SH-SY5Y (cell line): ENCODE data around the gene PDZD2.

Source experiments
- GATA2 ChIP-seq: IDR thresholded peaks from 2 replicates; pipeline ENCODE4 v1.6.1; 2011; ENCODE audit warnings: mild to moderate bottlenecking, low read depth, low read length
- GATA3 ChIP-seq: IDR thresholded peaks from 2 replicates; pipeline ENCODE4 v1.6.1; 2011; ENCODE audit warnings: low read depth, mild to moderate bottlenecking, low read length, moderate library complexity

The PDZD2 gene

DNA sequence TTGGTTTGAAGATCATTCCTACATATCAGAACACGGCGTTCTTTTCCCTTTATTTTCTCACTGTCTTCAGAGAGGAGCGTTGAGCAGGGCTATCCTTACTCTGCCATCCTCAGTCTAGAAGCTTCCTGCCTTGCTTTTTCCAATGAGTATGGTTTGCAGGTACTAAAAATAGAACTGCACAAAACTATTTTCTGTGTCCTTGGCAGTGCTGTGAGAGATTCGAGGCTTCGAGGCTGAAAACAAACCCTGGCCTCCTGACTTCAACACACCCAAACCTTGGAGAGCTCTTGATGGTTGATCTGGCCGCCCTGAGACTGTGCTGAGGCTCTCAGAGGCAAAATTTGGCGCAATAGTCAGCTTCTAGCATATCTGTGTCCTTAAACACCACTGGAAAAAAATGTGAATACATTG lies 456.3 kb downstream of the PDZD2 start:
- no peak for TF ChIP-seq GATA2
- no peak for TF ChIP-seq GATA3

- TF ChIP-seq GATA2 (no peak), GATA3 (no peak)
Measured at GRCh38 chr5:32096891-32097595, 458.1 kb downstream of the PDZD2 start.

GRCh38 chr5:32098291-32098690 lies 459.4 kb downstream of the PDZD2 start:
- TF ChIP-seq GATA3, result no peak
- no peak for TF ChIP-seq GATA2

DNA sequence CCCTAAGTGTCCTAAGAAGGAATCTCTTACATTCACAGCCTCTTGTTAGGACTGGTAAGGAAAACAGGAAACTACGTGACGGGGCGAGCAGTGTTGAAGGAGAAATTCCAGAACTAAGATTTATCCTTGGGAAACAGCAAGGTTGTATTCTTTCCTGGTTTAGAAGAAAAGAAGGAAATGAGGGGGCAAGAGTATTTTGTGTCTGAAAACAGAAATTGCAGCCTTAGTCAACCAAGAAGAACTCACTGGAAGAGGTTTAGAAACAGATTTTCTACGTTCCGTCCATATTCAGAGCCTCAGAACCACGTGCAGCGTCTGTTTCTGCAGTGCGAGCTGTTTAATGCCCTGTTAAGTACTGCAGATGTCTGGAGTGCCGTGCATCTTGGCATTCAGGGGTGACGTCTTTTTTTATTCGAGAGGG lies 460.0 kb downstream of the PDZD2 start:
- TF ChIP-seq GATA3 (no peak), GATA2 (no peak)

GRCh38 chr5:32099486-32100035 lies 460.6 kb downstream of the PDZD2 start:
- TF ChIP-seq GATA2 (no peak), GATA3 (no peak)

- TF ChIP-seq GATA3 (no peak), GATA2 (no peak)
Measured at GRCh38 chr5:32100230-32100629, 461.3 kb downstream of the PDZD2 start.

GRCh38 chr5:32100691-32101302 lies 461.9 kb downstream of the PDZD2 start:
- TF ChIP-seq GATA3, result no peak
- no peak for TF ChIP-seq GATA2

DNA sequence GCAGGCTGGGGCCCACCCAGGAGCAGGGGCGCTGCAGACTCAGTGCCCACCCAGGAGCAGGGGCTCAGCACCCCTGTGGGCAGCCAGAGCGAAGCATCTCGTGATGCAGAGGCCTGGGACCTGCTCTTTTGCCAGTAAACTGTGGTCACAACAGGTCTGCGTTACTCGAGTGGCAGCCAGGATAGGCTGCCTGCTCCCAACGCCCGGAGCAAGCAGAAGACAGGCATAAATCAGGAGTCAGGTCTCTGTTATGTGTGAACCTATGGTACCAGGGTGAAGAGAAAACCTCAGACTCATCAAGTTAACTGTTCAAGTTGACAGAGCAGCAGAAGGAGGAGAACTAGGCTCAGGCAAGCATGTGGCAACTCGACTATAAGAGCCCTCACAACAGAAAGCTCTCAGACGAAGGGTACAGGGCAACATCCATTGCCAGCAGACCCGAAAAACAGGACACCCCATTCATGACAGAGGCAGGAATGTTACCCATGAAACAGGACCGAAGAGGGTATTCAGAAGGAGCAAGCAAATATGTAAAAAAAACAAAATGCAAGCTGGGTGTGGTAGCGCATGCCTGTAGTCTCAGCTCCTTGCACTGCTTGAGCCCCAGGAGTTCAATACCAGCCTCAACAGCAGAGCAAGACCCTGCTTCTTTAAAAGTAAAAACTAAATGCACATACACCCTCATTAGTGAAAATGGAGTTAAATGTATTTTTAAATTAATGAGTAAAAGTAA lies 463.5 kb downstream of the PDZD2 start:
- no peak for TF ChIP-seq GATA3
- no peak for TF ChIP-seq GATA2

DNA sequence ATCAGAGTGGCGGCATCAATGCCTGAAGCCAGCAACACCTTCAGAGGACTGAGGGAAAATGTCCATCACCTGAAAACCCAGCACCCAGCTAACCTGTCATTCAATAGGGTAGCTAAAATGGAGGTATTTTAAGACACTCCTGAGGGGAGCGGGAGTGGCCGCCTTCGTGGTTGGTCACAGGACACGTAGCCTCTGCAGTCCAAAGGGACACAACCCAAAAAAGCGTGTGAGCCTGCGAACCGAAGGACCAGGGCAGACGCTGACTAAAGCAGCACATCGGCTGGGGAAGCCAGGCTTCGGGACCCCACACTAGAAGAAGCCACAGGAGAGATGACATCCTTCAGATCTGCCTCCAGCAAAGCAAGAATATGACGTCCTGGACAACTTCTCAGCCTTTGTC lies 464.6 kb downstream of the PDZD2 start:
- TF ChIP-seq GATA2 (no peak), GATA3 (no peak)

- no peak for TF ChIP-seq GATA3
- no peak for TF ChIP-seq GATA2
Measured at GRCh38 chr5:32107291-32107690, 468.4 kb downstream of the PDZD2 start.

DNA sequence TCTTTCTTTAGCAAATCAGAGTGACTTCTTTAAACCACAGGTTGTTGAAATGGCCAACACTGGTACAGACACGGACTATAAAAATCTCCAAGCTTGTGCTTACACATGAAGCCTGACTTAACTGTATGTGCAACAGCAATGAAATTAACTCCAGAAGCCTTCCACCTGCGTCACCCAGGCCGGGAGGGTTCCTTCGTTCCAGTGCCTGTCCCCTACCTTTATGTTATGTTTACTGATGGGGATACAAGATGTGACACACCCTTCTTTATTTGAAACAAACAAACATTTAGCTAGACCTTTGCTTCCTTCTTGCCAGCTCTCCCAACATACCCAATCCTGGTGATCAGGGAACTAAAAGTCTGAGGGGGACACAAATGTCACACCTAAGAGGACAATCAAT lies 469.2 kb downstream of the PDZD2 start:
- TF ChIP-seq GATA3 (no peak), GATA2 (no peak)

GRCh38 chr5:32109236-32109635 lies 470.3 kb downstream of the PDZD2 start:
- no peak for TF ChIP-seq GATA3
- no peak for TF ChIP-seq GATA2

DNA sequence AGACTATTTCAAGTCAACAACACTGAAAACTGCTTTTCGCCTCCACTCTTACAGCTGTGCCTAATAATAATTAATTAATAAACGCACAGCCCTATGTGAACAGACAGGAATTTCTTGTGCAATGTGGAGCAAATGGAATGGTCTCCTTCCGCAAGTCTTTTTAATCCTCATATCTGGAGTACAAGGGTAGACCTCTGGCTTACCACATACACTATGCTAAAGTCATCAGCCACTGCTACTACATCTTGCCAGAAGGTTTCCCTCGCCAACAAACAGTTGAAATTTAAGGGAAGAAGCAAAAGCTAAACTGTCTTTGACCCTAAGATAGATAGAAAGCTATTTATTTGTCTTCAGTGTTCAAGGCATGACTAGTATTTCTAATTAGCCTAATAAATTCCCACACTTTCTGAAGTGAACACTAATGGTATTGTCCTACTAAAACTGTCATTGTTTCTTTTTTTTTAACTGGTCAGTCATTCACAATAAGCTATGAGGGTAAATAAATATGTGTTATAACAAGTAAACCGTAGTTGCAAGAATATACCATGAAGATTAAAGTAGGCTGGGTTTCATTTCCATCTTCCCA lies 471.3 kb downstream of the PDZD2 start:
- TF ChIP-seq GATA3 (no peak), GATA2 (no peak)

GRCh38 chr5:32115985-32116384 lies 477.1 kb downstream of the PDZD2 start:
- TF ChIP-seq GATA3 (no peak), GATA2 (no peak)
